IPS-20b (cell line): ENCODE measurements around the gene REXO1.
A peak's percentile ranks its signal among the peaks of the same experiment; 100 is the strongest.
"Not testable (repeated sequence)": the region's sequence is repeated elsewhere in the genome, so short reads cannot be mapped to it uniquely, and the experiment has no call there.

Experiments
- H3K27ac ChIP-seq: one replicate; pipeline ENCODE4 v1.5.1; 2013; ENCODE audit warnings: low read length
- H3K27me3 ChIP-seq: 2 replicates; pipeline ENCODE4 v1.6.1; 2013; ENCODE audit warnings: mild to moderate bottlenecking, low read length, inconsistent platforms; ENCODE audit not compliant: insufficient read depth
- H3K36me3 ChIP-seq: 2 replicates; pipeline ENCODE4 v1.6.1; 2013; ENCODE audit warnings: low read depth, mild to moderate bottlenecking, inconsistent platforms, low read length, moderate library complexity; ENCODE audit not compliant: insufficient read depth
- H3K4me1 ChIP-seq: 2 replicates; pipeline ENCODE4 v1.6.1; 2013; ENCODE audit warnings: mild to moderate bottlenecking, control low read depth, inconsistent platforms, low read length, moderate library complexity; ENCODE audit not compliant: insufficient read depth
- H3K4me3 ChIP-seq: 2 replicates; pipeline ENCODE4 v1.5.1; 2013; ENCODE audit warnings: mild to moderate bottlenecking, low read length, inconsistent platforms
- H3K9ac ChIP-seq: 2 replicates; pipeline ENCODE4 v1.6.1; 2013; ENCODE audit warnings: low read depth, mild to moderate bottlenecking, inconsistent platforms, low read length, moderate library complexity
- H3K9me3 ChIP-seq: 2 replicates; pipeline ENCODE4 v1.6.1; 2013; ENCODE audit warnings: mild to moderate bottlenecking, low read depth, low read length, inconsistent platforms; ENCODE audit not compliant: insufficient read depth

Gene REXO1

GRCh38 chr19:1799695-1800342, 48.5 kb downstream of the REXO1 start:
- no peak overlapping the region for H3K9ac ChIP-seq
- no peaks in the 10 kb centered on the region for H3K9me3 ChIP-seq
- H3K36me3 ChIP-seq, result no peaks in the 10 kb centered on the region
- no peak overlapping the region for H3K4me3 ChIP-seq
- no peaks in the 10 kb centered on the region for H3K4me1 ChIP-seq
- H3K27ac ChIP-seq, result no peak overlapping the region
- no peaks in the 10 kb centered on the region; the same call in 1 of the 2 replicates for H3K27me3 ChIP-seq

- H3K9ac ChIP-seq, H3K27ac ChIP-seq, H3K4me1 ChIP-seq: not testable (repeated sequence)
Measured at GRCh38 chr19:1797313-1797712, 51.0 kb downstream of the REXO1 start.

GRCh38 chr19:1796395-1797142, 51.7 kb downstream of the REXO1 start:
- H3K27me3 ChIP-seq, result no peaks in the 10 kb centered on the region; the same call in 1 of the 2 replicates
- no peak overlapping the region for H3K4me3 ChIP-seq

More at GRCh38 chr19:1797313-1797712, 51.0 kb downstream of the REXO1 start:
- H3K27me3 ChIP-seq, H3K9me3 ChIP-seq, H3K4me3 ChIP-seq, H3K36me3 ChIP-seq: not testable (repeated sequence)

GRCh38 chr19:1794424-1795172, 53.7 kb downstream of the REXO1 start:
- H3K4me1 ChIP-seq, result peaks cover 5% of the 10 kb centered on the region
- H3K4me3 ChIP-seq, result no peak overlapping the region
- H3K9ac ChIP-seq, result no peak overlapping the region
- H3K9me3 ChIP-seq, result no peaks in the 10 kb centered on the region
- no peak overlapping the region for H3K27ac ChIP-seq
- no peaks in the 10 kb centered on the region for H3K36me3 ChIP-seq
- peaks cover 3% of the 10 kb centered on the region for H3K27me3 ChIP-seq

More at GRCh38 chr19:1796395-1797142, 51.7 kb downstream of the REXO1 start:
- Histone ChIP-seq H3K36me3 (no peaks in the 10 kb centered on the region), H3K4me1 (peaks cover 5% of the 10 kb centered on the region), H3K27ac (no peak overlapping the region), H3K9ac (no peak overlapping the region), H3K9me3 (no peaks in the 10 kb centered on the region)

GRCh38 chr19:1791879-1792278, 56.4 kb downstream of the REXO1 start:
- Histone ChIP-seq H3K4me3 (no peak overlapping the region), H3K27me3 (peaks cover 22% of the 10 kb centered on the region), H3K4me1 (peaks cover 5% of the 10 kb centered on the region), H3K36me3 (no peaks in the 10 kb centered on the region), H3K9ac (no peak overlapping the region), H3K27ac (no peak overlapping the region), H3K9me3 (no peaks in the 10 kb centered on the region)

- no peak overlapping the region for H3K27ac ChIP-seq
- H3K27me3 ChIP-seq, result peaks cover 22% of the 10 kb centered on the region
- no peak overlapping the region for H3K4me3 ChIP-seq
- no peaks in the 10 kb centered on the region for H3K36me3 ChIP-seq
- H3K4me1 ChIP-seq, result peaks cover 5% of the 10 kb centered on the region
- H3K9ac ChIP-seq, result no peak overlapping the region
- H3K9me3 ChIP-seq, result no peaks in the 10 kb centered on the region
Measured at GRCh38 chr19:1790054-1790792, 58.1 kb downstream of the REXO1 start.

- H3K36me3 ChIP-seq, result no peaks in the 10 kb centered on the region
Measured at GRCh38 chr19:1789261-1790041, 58.8 kb downstream of the REXO1 start.

GRCh38 chr19:1787116-1787515, 61.2 kb downstream of the REXO1 start:
- H3K9me3 ChIP-seq, result no peaks in the 10 kb centered on the region
- no peak overlapping the region for H3K4me3 ChIP-seq
- H3K36me3 ChIP-seq, result no peaks in the 10 kb centered on the region
- peaks cover 44% of the 10 kb centered on the region for H3K27me3 ChIP-seq
- no peaks in the 10 kb centered on the region for H3K4me1 ChIP-seq
- H3K27ac ChIP-seq, result no peak overlapping the region
- H3K9ac ChIP-seq, result no peak overlapping the region

More at GRCh38 chr19:1789261-1790041, 58.8 kb downstream of the REXO1 start:
- Histone ChIP-seq H3K4me3 (peak overlapping the region; percentile 43; the same call in 1 of the 2 replicates), H3K9me3 (no peaks in the 10 kb centered on the region), H3K9ac (no peak overlapping the region), H3K27ac (no peak overlapping the region), H3K27me3 (peaks cover 22% of the 10 kb centered on the region), H3K4me1 (peaks cover 2% of the 10 kb centered on the region)

- Histone ChIP-seq H3K27ac (no peak overlapping the region), H3K36me3 (no peaks in the 10 kb centered on the region), H3K4me1 (no peaks in the 10 kb centered on the region), H3K9me3 (peaks cover under 1% of the 10 kb centered on the region; the same call in 1 of the 2 replicates), H3K9ac (no peak overlapping the region), H3K27me3 (peaks cover 48% of the 10 kb centered on the region), H3K4me3 (no peak overlapping the region)
Measured at GRCh38 chr19:1786668-1787067, 61.6 kb downstream of the REXO1 start.

- H3K4me3 ChIP-seq, result no peak overlapping the region
- H3K27me3 ChIP-seq, result peaks cover 59% of the 10 kb centered on the region
- H3K9me3 ChIP-seq, result peaks cover 3% of the 10 kb centered on the region; the same call in 1 of the 2 replicates
- no peak overlapping the region for H3K27ac ChIP-seq
- no peak overlapping the region for H3K9ac ChIP-seq
- no peaks in the 10 kb centered on the region for H3K36me3 ChIP-seq
- H3K4me1 ChIP-seq, result no peaks in the 10 kb centered on the region
Measured at GRCh38 chr19:1785310-1785709, 63.0 kb downstream of the REXO1 start.
